Measurements from ENCODE around the gene ABCA9. TPM values are rescaled to one million over a fixed set of nuclear protein-coding genes. Genes with fewer than 3 reads are reported as not detected.

ABCA9 gene
- total and polyA plus RNA-seq, 2 of the 13 experiments (the other 11 are each of a cell fraction or from before 2014, with no cell fraction given), result 0.04 TPM; not detected in 1

- TF ChIP-seq, protein P1, sequence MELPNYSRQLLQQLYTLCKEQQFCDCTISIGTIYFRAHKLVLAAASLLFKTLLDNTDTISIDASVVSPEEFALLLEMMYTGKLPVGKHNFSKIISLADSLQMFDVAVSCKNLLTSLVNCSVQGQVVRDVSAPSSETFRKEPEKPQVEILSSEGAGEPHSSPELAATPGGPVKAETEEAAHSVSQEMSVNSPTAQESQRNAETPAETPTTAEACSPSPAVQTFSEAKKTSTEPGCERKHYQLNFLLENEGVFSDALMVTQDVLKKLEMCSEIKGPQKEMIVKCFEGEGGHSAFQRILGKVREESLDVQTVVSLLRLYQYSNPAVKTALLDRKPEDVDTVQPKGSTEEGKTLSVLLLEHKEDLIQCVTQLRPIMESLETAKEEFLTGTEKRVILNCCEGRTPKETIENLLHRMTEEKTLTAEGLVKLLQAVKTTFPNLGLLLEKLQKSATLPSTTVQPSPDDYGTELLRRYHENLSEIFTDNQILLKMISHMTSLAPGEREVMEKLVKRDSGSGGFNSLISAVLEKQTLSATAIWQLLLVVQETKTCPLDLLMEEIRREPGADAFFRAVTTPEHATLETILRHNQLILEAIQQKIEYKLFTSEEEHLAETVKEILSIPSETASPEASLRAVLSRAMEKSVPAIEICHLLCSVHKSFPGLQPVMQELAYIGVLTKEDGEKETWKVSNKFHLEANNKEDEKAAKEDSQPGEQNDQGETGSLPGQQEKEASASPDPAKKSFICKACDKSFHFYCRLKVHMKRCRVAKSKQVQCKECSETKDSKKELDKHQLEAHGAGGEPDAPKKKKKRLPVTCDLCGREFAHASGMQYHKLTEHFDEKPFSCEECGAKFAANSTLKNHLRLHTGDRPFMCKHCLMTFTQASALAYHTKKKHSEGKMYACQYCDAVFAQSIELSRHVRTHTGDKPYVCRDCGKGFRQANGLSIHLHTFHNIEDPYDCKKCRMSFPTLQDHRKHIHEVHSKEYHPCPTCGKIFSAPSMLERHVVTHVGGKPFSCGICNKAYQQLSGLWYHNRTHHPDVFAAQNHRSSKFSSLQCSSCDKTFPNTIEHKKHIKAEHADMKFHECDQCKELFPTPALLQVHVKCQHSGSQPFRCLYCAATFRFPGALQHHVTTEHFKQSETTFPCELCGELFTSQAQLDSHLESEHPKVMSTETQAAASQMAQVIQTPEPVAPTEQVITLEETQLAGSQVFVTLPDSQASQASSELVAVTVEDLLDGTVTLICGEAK (IDR thresholded peaks at IDR 0.05), result no peak
- TF ChIP-seq, protein P1 (CRISPR knock-in tag; IDR thresholded peaks at IDR 0.05), result no peak
- TF ChIP-seq ZMYM2 (CRISPR knock-in tag; IDR thresholded peaks at IDR 0.05), result 0 out of 2 replicates have a peak, but pooled peaks have one; percentile 36
- peak; percentile 85 for TF ChIP-seq HDAC2 (CRISPR knock-in tag; IDR thresholded peaks at IDR 0.05)
- TF ChIP-seq, protein P2, sequence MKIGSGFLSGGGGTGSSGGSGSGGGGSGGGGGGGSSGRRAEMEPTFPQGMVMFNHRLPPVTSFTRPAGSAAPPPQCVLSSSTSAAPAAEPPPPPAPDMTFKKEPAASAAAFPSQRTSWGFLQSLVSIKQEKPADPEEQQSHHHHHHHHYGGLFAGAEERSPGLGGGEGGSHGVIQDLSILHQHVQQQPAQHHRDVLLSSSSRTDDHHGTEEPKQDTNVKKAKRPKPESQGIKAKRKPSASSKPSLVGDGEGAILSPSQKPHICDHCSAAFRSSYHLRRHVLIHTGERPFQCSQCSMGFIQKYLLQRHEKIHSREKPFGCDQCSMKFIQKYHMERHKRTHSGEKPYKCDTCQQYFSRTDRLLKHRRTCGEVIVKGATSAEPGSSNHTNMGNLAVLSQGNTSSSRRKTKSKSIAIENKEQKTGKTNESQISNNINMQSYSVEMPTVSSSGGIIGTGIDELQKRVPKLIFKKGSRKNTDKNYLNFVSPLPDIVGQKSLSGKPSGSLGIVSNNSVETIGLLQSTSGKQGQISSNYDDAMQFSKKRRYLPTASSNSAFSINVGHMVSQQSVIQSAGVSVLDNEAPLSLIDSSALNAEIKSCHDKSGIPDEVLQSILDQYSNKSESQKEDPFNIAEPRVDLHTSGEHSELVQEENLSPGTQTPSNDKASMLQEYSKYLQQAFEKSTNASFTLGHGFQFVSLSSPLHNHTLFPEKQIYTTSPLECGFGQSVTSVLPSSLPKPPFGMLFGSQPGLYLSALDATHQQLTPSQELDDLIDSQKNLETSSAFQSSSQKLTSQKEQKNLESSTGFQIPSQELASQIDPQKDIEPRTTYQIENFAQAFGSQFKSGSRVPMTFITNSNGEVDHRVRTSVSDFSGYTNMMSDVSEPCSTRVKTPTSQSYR (CRISPR knock-in tag; IDR thresholded peaks at IDR 0.05; ENCODE audit: borderline replicate concordance), result peak; percentile 16; the same call in 1 of the 2 replicates
- peak; percentile 94 for TF ChIP-seq CEBPG (CRISPR knock-in tag; IDR thresholded peaks at IDR 0.05)
- TF ChIP-seq ZSCAN30 (CRISPR knock-in tag; IDR thresholded peaks at IDR 0.05), result no peak
- TF ChIP-seq ZSCAN31 (CRISPR knock-in tag; IDR thresholded peaks at IDR 0.05; ENCODE audit: low read depth), result 0 out of 2 replicates have a peak, but pooled peaks have one; percentile 37
- TF ChIP-seq HNF4A (CRISPR knock-in tag; IDR thresholded peaks at IDR 0.05), result peak; percentile 68
- TF ChIP-seq, protein P3, sequence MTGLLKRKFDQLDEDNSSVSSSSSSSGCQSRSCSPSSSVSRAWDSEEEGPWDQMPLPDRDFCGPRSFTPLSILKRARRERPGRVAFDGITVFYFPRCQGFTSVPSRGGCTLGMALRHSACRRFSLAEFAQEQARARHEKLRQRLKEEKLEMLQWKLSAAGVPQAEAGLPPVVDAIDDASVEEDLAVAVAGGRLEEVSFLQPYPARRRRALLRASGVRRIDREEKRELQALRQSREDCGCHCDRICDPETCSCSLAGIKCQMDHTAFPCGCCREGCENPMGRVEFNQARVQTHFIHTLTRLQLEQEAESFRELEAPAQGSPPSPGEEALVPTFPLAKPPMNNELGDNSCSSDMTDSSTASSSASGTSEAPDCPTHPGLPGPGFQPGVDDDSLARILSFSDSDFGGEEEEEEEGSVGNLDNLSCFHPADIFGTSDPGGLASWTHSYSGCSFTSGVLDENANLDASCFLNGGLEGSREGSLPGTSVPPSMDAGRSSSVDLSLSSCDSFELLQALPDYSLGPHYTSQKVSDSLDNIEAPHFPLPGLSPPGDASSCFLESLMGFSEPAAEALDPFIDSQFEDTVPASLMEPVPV (CRISPR knock-in tag; IDR thresholded peaks at IDR 0.05), result no peak
- TF ChIP-seq ZNF670 (CRISPR knock-in tag; IDR thresholded peaks at IDR 0.05; ENCODE audit: borderline replicate concordance), result peak; percentile 92
- TF ChIP-seq FOXA1 (IDR thresholded peaks at IDR 0.05), result no peak
- TF ChIP-seq FOXA1 (CRISPR knock-in tag; IDR thresholded peaks at IDR 0.05), result peak; percentile 23; the same call in 1 of the 2 replicates
- peak; percentile 91 for TF ChIP-seq SOX5 (CRISPR knock-in tag; IDR thresholded peaks at IDR 0.05; ENCODE audit: borderline replicate concordance)
- TF ChIP-seq HOXA5 (CRISPR knock-in tag; IDR thresholded peaks at IDR 0.05), result peak; percentile 69; the same call in 1 of the 2 replicates
Measured at GRCh38 chr17:69050999-69051775, 9.5 kb downstream of the ABCA9 start (continued).
